Measurements from ENCODE around the gene RIC1. TPM values are rescaled to one million over a fixed set of nuclear protein-coding genes. Genes with fewer than 3 reads are reported as not detected.

Gene RIC1
- polyA plus RNA-seq, 3 donors, result 13.4 to 36.4 (median 16.3) TPM

GRCh38 chr9:5695860-5696259 is 67.0 kb downstream of the RIC1 start:
- Mint-ChIP-seq H3K36me3 (peaks cover 36 to 41% of the 10 kb centered on the region in 2 donors), H3K27ac (no peak overlapping the region), H3K4me3 (no peak overlapping the region), H3K27me3 (ENCODE audit: low read depth in 3 of 3) (no peaks in the 10 kb centered on the region), H3K9me3 (peaks cover 0 to 5% (median 0%) of the 10 kb centered on the region in 7 donors), H3K4me1 (no peaks in the 10 kb centered on the region)
- no peaks in the 10 kb centered on the region for H3K4me1 ChIP-seq (ENCODE audit: control insufficient read depth in 1 of 2, insufficient read depth in 2 of 2, low read length in 2 of 2)
- no peaks in the 10 kb centered on the region for H3K9me3 ChIP-seq (replicated peaks in 1 of 2; ENCODE audit: control insufficient read depth in 1 of 2, insufficient read depth in 1 of 2, low read length in 2 of 2)
- H3K27ac ChIP-seq (ENCODE audit: low read depth in 1 of 2, low read length in 2 of 2), result no peak overlapping the region
- no peak overlapping the region for H3K4me2 ChIP-seq (replicated peaks; ENCODE audit: extremely low read depth, low read length, poor library complexity, severe bottlenecking)
- intact Hi-C loops (cut with micrococcal nuclease), result no loop called here
- H4K20me1 ChIP-seq (ENCODE audit: insufficient read depth, low read length), result peaks cover 91% of the 10 kb centered on the region
- TF ChIP-seq CTCF (IDR thresholded peaks at IDR 0.05), result no peak
- no peak overlapping the region for H3K9ac ChIP-seq (ENCODE audit: insufficient read depth, low read length, poor library complexity, severe bottlenecking)
- H3K79me2 ChIP-seq (ENCODE audit: insufficient read depth, low read length), result peaks cover 8% of the 10 kb centered on the region
- no peak for DNase-seq
- H3K27me3 ChIP-seq (ENCODE audit: control insufficient read depth in 2 of 2, insufficient read depth in 2 of 2, low read length in 2 of 2), result no peaks in the 10 kb centered on the region
- H3K4me3 ChIP-seq (replicated peaks in 1 of 3; ENCODE audit: low read depth in 2 of 3, low read length in 3 of 3), result no peak overlapping the region
- WGBS (ENCODE audit: insufficient coverage), result 100% methylated on average over 1 of the region's 2 CpGs
- H2AFZ ChIP-seq (ENCODE audit: insufficient read depth, low read depth, low read length, poor library complexity, severe bottlenecking), result no peak overlapping the region
- peaks cover 11 to 42% of the 10 kb centered on the region in 2 donors for H3K36me3 ChIP-seq (replicated peaks in 1 of 2; ENCODE audit: control insufficient read depth in 1 of 2, insufficient read depth in 2 of 2, low read length in 2 of 2)

GRCh38 chr9:5696884-5697283 is 68.0 kb downstream of the RIC1 start:
- H3K27ac Mint-ChIP-seq, result peak overlapping the region in 1 of 7 donors; percentile 72
- 100% methylated on average over 1 of the region's 2 CpGs for WGBS (ENCODE audit: insufficient coverage)
- peaks cover 42 to 49% of the 10 kb centered on the region in 2 donors for H3K36me3 Mint-ChIP-seq

More at GRCh38 chr9:5696884-5697283, 68.0 kb downstream of the RIC1 start:
- no peak overlapping the region for H3K4me3 Mint-ChIP-seq
- Histone ChIP-seq H3K27ac (ENCODE audit: low read depth in 1 of 2, low read length in 2 of 2) (no peak overlapping the region), H3K36me3 (replicated peaks in 1 of 2; ENCODE audit: control insufficient read depth in 1 of 2, insufficient read depth in 2 of 2, low read length in 2 of 2) (peaks cover 11 to 49% of the 10 kb centered on the region in 2 donors), H3K27me3 (ENCODE audit: control insufficient read depth in 2 of 2, insufficient read depth in 2 of 2, low read length in 2 of 2) (no peaks in the 10 kb centered on the region), H3K4me2 (replicated peaks; ENCODE audit: extremely low read depth, low read length, poor library complexity, severe bottlenecking) (no peak overlapping the region), H2AFZ (ENCODE audit: insufficient read depth, low read depth, low read length, poor library complexity, severe bottlenecking) (no peak overlapping the region), H3K4me1 (ENCODE audit: control insufficient read depth in 1 of 2, insufficient read depth in 2 of 2, low read length in 2 of 2) (no peaks in the 10 kb centered on the region), H3K9me3 (replicated peaks in 1 of 2; ENCODE audit: control insufficient read depth in 1 of 2, insufficient read depth in 1 of 2, low read length in 2 of 2) (no peaks in the 10 kb centered on the region), H3K4me3 (replicated peaks in 1 of 3; ENCODE audit: low read depth in 2 of 3, low read length in 3 of 3) (no peak overlapping the region), H3K9ac (ENCODE audit: insufficient read depth, low read length, poor library complexity, severe bottlenecking) (no peak overlapping the region), H4K20me1 (ENCODE audit: insufficient read depth, low read length) (peaks cover 84% of the 10 kb centered on the region), H3K79me2 (ENCODE audit: insufficient read depth, low read length) (peaks cover 8% of the 10 kb centered on the region)
- no peaks in the 10 kb centered on the region for H3K27me3 Mint-ChIP-seq (ENCODE audit: low read depth in 3 of 3)
- DNase-seq, result no peak
- intact Hi-C loops (cut with micrococcal nuclease), result no loop called here
- peaks cover under 1 to 8% (median 2%) of the 10 kb centered on the region in 7 donors for H3K9me3 Mint-ChIP-seq
- no peaks in the 10 kb centered on the region for H3K4me1 Mint-ChIP-seq
- no peak for TF ChIP-seq CTCF (IDR thresholded peaks at IDR 0.05)
